AG10803 (cell line): ENCODE data around the gene HMGCL.
"Not testable (repeated sequence)": the region's sequence is repeated elsewhere in the genome, so short reads cannot be mapped to it uniquely, and the experiment has no call there.

ENCODE experiments used
- DNase-seq: peaks from one replicate; pipeline ENCODE4 v3.0.0; 2010; ENCODE audit warnings: low read depth
- H3K4me3 ChIP-seq: 2 replicates; pipeline ENCODE4 v1.5.1; 2011; ENCODE audit warnings: mild to moderate bottlenecking, low read length, control low read depth
- TF ChIP-seq, protein P1 (sequence below): conservative IDR thresholded peaks from 2 replicates; pipeline ENCODE4 v1.5.1; 2011; ENCODE audit warnings: mild to moderate bottlenecking, low read length, control low read depth, inconsistent platforms

HMGCL gene

DNA sequence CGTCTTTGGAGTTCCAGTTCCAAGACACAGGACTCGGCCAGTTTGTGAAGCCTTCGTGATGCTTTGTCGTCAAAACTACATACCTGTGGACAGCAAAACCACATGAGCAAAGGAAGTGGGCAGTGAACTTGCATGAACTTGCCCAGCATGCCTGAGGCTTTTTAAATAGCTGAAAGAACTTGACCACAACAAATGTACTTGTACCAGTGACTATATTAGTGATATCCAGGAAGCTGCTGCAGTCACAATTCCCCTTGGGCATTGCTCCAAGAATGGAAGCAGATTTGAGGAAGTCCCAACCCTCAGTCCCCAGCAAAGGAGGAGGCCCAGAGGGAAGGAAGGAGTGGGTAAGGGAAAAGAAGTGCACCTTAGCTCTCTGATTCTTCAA, 40.3 kb upstream of the HMGCL start:
- peak; percentile 80 for DNase-seq

DNA sequence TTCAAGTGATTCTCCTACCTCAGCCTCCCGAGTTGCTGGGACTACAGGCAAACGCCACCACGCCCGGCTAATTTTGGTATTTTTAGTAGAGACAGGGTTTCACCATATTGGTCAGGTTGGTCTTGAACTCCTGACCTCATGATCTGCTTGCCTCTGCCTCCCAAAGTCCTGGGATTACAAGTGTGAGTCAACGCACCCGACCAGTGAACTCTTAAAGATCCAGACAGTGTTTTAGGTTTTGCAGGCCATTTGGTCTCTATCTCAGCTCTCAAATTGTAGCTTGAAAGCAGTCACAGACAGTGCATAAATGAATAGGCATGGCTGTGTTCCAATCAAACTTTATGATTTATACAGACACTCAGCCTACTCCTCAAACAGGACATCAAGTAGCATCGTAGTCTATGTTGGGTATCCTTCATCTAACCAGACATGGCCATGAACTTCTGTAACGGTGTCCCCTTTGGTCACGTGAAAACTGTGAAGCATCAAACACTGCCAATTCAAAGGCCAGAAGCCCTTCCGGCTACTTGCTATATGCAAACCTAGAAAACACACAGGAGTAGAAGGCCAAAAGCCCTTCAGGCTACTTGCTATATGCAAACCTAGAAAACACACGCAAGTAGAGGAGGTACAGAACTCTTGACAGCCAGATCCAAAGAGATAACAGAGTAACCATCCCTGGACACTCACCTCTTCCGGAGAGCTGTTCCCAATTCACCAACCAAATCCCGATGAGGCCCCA, 39.7 kb upstream of the HMGCL start:
- TF ChIP-seq, protein P1, sequence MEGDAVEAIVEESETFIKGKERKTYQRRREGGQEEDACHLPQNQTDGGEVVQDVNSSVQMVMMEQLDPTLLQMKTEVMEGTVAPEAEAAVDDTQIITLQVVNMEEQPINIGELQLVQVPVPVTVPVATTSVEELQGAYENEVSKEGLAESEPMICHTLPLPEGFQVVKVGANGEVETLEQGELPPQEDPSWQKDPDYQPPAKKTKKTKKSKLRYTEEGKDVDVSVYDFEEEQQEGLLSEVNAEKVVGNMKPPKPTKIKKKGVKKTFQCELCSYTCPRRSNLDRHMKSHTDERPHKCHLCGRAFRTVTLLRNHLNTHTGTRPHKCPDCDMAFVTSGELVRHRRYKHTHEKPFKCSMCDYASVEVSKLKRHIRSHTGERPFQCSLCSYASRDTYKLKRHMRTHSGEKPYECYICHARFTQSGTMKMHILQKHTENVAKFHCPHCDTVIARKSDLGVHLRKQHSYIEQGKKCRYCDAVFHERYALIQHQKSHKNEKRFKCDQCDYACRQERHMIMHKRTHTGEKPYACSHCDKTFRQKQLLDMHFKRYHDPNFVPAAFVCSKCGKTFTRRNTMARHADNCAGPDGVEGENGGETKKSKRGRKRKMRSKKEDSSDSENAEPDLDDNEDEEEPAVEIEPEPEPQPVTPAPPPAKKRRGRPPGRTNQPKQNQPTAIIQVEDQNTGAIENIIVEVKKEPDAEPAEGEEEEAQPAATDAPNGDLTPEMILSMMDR: no peak
- DNase-seq: no peak
- no peak overlapping the region for H3K4me3 ChIP-seq

More for the DNA sequence above, 40.3 kb upstream of the HMGCL start:
- no peak overlapping the region for H3K4me3 ChIP-seq
- TF ChIP-seq, protein P1: no peak

DNA sequence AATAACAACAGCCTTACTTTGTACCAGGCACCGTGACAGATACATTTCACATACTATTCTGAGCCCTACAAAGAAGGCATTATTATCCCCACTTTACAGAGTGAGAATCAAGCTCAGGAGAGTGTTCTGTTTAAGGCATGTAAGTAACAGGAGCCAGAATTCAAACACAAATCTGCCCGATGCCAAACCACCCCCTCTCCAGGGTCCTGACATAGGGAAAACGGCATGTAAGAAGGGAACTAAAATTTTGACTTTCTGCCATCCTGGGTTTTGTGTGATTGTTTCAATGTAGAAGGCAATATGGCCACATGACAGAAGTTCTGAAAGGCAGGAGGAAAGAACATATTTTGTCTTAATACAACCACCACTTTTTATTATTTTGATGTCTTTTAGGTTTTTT, 37.4 kb upstream of the HMGCL start:
- no peak for DNase-seq
- no peak overlapping the region for H3K4me3 ChIP-seq
- TF ChIP-seq, protein P1: no peak

DNA sequence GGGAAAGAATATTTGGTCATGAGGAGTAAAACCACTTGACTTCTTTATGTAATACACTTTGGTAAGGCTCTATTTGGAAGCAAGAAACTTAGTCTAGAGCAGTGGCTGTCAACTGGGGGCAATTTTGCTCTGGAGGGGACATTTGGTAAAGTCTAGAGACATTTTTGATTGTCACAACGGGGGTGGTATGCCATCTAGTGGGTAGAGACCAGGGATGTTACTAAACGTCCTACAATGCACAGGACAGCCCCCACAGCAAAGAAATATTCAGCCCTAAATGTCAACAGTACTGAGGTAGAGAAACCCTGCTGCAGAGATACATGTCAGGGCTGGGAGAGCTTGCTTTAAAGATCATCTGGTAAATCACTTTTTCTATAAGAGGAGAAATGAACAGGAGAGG, 29.3 kb upstream of the HMGCL start:
- no peak for DNase-seq
- TF ChIP-seq, protein P1: peak; percentile 48
- H3K4me3 ChIP-seq: no peak overlapping the region

DNA sequence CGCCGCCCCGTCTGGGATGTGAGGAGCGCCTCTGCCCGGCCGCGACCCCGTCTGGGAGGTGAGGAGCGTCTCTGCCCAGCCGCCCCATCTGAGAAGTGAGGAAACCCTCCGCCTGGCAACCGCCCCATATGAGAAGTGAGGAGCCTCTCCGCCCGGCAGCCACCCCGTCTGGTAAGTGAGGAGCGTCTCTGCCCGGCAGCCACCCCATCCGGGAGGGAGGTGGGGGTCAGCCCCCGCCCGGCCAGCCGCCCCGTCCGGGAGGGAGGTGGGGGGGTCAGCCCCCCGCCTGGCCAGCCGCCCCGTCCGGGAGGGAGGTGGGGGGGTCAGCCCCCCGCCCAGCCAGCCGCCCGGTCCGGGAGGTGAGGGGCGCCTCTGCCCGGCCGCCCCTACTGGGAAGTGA, 27.9 kb upstream of the HMGCL start:
- DNase-seq, H3K4me3 ChIP-seq: not testable (repeated sequence)

DNA sequence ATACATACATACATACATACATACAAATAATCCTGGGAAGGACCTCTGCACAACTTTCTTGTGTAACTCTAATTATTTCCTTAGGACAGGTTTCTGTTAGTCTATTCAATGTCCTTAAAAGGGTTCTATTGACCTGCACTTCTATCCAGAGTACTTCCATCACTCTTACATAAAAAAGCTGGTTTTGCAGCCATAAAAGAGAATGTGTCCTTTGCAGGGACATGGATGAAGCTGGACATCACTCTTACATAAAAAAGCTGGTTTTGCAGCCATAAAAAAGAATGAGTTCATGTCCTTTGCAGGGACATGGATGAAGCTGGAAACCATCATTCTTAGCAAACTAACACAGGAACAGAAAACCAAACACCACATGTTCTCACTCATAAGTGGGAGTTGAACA, 26.2 kb upstream of the HMGCL start:
- not testable (repeated sequence) for H3K4me3 ChIP-seq, DNase-seq

DNA sequence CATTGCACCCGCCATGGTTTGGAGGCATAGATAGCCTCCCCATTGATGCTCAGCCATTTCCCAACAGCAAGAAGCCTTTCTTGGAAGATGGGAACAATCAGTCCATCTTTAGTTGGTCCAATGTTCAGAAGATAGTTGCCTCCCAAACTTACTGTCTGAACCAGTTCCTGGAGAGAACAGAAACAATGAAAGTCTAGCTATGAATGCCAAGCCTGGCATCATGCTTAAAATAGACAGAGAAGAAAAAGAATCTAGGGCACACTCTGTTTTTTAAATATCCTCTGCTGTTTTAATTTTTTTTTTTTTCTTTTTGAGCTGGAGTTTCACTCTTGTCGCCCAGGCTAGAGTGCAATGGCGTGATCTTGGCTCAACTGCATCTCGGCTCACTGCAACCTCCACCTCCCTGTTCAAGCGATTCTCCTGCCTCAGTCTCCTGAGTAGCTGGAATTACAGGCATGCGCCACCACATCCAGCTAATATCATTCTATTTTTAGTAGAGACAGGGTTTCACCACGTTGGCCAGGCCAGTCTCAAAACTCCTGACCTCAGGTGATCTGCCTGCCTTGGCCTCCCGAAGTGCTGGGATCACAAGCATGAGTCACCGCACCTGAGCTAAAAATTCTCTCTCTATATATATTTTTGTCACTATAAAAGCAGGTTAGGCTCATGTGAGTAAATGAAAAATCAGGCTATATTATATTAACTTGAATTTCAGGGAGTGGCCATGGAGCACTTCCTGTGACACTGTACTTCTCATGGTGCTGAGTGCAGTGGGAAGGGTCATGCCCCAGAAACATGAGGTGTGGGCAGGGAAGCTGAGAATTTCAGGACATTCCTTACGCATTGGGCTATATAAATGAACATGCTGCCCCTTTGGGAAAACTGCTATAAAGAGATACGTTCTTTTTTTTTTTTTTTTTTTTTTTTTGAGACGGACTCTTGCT, 23.7 kb upstream of the HMGCL start:
- no peak overlapping the region for H3K4me3 ChIP-seq
- DNase-seq: no peak
- TF ChIP-seq, protein P1: no peak

DNA sequence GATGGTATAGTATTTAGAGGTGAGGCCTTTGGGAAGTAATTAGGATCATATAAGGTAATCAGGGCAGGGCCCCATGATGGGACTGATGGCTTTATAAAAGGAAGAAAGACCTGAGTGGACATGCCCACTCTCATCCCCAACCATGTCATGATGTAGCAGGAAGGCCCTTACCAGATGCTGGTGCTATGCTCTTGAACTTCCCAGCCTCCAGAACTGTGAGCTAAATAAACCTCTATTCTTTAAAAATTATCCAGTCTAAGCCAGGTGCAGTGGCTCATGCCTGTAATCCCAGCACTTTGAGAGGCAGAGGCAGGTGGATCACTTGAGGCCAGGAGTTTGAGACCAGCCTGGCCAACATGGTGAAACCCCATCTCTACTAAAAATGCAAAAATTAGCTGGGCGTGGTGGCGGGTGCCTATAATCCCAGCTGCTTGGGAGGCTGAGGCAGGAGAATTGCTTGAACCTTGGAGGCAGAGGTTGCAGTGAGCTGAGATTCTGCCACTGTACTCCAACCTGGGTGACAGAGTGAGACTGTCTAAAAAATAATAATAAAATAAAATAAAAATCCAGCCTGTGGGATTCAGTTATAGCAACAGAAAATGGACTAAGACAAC, 22.4 kb upstream of the HMGCL start:
- not testable (repeated sequence) for DNase-seq, H3K4me3 ChIP-seq
